ENCODE data around the gene ITPR3. TPM values are rescaled to one million over a fixed set of nuclear protein-coding genes. Genes with fewer than 3 reads are reported as not detected.

Gene ITPR3
- total RNA-seq, 1 experiment from 2014 or later: 110 TPM

GRCh38 chr6:33665957-33666356 lies 44.8 kb downstream of the ITPR3 start:
- no peak for DNase-seq (ENCODE audit: low spot score)

- no peak for DNase-seq (ENCODE audit: low spot score)
Observed at GRCh38 chr6:33667072-33667471, 46.0 kb downstream of the ITPR3 start.

- DNase-seq (ENCODE audit: low spot score): no peak
Observed at GRCh38 chr6:33667776-33668175, 46.7 kb downstream of the ITPR3 start.

- no peak for DNase-seq (ENCODE audit: low spot score)
Observed at GRCh38 chr6:33668328-33668727, 47.2 kb downstream of the ITPR3 start.

GRCh38 chr6:33668914-33669313 lies 47.8 kb downstream of the ITPR3 start:
- DNase-seq (ENCODE audit: low spot score): peak; percentile 86

- no peak for DNase-seq (ENCODE audit: low spot score)
Observed at GRCh38 chr6:33670086-33670660, 49.1 kb downstream of the ITPR3 start.

- no peak for DNase-seq (ENCODE audit: low spot score)
Observed at GRCh38 chr6:33670971-33671743, 50.0 kb downstream of the ITPR3 start.

GRCh38 chr6:33671744-33672072 lies 50.6 kb downstream of the ITPR3 start:
- DNase-seq (ENCODE audit: low spot score): no peak

- DNase-seq (ENCODE audit: low spot score): peak; percentile 78
Observed at GRCh38 chr6:33672808-33673207, 51.7 kb downstream of the ITPR3 start.

- no peak for DNase-seq (ENCODE audit: low spot score)
Observed at GRCh38 chr6:33673851-33674250, 52.7 kb downstream of the ITPR3 start.

GRCh38 chr6:33675968-33676367 lies 54.8 kb downstream of the ITPR3 start:
- DNase-seq (ENCODE audit: low spot score): no peak

- DNase-seq (ENCODE audit: low spot score): no peak
Observed at GRCh38 chr6:33676416-33677142, 55.5 kb downstream of the ITPR3 start.

- no peak for DNase-seq (ENCODE audit: low spot score)
Observed at GRCh38 chr6:33677143-33677660, 56.1 kb downstream of the ITPR3 start.

- DNase-seq (ENCODE audit: low spot score): no peak
Observed at GRCh38 chr6:33677689-33678088, 56.6 kb downstream of the ITPR3 start.

- no peak for DNase-seq (ENCODE audit: low spot score)
Observed at GRCh38 chr6:33678233-33678931, 57.3 kb downstream of the ITPR3 start.

GRCh38 chr6:33678932-33679490 lies 57.9 kb downstream of the ITPR3 start:
- DNase-seq (ENCODE audit: low spot score): no peak

GRCh38 chr6:33679761-33680160 lies 58.6 kb downstream of the ITPR3 start:
- no peak for DNase-seq (ENCODE audit: low spot score)

- DNase-seq (ENCODE audit: low spot score): no peak
Observed at GRCh38 chr6:33682341-33682740, 61.2 kb downstream of the ITPR3 start.

GRCh38 chr6:33683051-33683571 lies 62.0 kb downstream of the ITPR3 start:
- DNase-seq (ENCODE audit: low spot score): no peak

GRCh38 chr6:33683576-33684427 lies 62.7 kb downstream of the ITPR3 start:
- no peak for DNase-seq (ENCODE audit: low spot score)

All from HT-29 (cell line).